ENCODE results near the gene ZC3H13.

Gene ZC3H13

DNA sequence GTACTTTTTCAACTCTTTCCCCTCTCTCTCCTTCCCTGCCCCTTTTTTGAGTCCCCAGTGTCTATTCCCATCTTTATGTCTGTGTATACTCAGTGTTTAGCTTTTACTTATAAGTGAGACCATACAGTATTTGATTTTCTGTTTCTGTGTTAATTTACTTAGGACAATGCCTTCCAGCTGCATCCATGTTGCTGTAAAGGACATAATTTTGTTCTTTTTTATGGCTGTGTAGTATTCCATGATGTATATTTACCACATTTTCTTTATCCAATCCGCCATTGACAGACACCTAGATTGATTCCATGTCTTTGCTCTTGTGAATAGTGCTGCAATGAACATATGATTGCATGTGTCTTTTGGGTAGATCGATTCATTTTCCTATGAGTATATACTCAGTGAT, 10.7 kb upstream of the ZC3H13 start:
- no peak for DNase-seq (ENCODE audit: low read depth)

DNA sequence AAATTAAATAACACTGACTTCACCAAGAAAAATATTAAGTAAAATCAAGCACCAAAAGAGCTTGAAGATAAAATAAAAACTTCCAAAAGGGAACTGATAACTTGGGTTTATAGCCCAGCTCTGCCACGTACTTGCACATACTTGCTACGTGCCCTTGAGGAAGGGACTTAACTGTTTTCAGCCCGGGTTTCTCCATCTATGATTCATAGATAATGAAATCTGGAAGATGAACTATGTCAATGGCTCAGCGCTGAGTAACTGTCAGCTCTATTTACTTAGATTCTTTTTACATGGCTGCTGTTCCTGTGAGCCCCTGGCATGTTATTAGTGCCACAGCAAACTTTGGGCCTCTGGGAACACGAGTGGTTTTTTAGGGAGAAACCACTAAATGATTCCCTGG, 9.6 kb upstream of the ZC3H13 start:
- no peak for DNase-seq (ENCODE audit: low read depth)

DNA sequence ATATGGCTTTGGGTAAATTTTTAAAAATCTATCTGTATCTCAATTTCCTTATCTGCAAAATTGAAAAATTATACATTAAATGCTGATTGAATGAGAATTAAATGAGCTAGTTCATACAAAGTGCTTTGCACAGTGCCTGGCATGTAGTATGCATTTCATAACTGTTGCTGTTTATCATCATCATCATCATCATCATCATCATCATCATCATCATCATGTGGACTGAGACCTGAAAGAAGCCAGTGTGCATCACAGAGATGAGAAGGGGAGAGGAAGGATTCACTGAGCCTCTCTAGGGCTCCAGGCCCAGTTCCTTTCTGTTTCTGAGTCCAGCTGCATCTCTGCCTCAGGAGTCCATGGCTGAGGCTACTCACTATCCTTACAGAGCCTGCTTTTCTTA, 6.9 kb upstream of the ZC3H13 start:
- no peak for DNase-seq (ENCODE audit: low read depth)

DNA sequence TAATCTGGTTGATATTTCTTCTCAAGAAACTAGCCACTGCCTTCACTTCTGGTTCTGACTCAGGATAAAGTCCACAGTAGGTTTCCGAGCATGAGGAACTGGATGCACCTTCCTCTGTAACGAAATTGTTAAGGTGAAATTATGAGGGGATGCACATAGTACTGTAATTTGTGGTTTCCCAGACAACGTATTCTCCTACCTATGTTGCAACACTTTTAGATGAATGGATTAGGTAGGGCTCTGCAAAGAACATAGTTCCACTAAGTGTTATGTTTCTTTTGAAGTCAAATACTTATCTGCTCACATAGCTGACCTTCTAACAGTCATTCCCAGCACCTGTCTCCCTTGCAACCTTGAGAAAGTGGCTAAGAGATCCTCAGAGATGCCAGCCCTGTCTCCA, 5.7 kb upstream of the ZC3H13 start:
- DNase-seq (ENCODE audit: low read depth): no peak

DNA sequence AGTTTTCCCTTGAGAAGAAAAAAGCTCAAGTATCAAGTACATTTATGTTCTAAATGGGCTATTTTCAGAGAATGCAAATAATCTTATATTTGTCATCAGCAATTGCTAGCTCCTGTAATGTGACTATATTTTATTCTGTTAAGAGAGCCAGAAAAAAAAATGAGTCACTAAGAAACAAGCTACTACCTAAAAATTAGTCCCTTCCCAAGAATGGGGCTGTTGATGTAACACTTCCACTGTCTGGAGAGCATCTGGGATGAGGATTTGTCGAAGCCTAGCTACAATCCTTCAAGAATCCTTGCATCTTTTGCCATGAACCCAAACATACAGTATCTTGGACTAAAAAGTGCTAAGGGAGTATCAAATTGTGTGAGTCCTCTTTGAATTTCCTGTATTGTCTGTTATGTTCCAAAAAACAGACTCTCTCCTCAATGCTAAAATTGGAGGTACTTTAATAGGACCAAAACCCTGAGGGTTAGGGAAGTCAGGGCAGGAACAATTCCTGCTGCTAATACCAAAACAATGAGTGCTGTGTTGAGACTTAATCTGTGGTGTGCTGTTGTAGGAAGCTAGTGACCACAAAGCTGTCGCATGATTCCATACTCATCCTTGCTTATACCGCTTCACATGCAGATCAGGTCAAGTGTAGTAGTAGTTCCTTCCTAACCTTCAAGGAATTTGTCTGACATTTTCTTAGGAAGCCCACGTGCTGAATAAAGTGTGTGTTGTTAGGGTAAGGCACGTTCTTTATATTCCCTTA, 4.9 kb upstream of the ZC3H13 start:
- no peak for DNase-seq (ENCODE audit: low read depth)

DNA sequence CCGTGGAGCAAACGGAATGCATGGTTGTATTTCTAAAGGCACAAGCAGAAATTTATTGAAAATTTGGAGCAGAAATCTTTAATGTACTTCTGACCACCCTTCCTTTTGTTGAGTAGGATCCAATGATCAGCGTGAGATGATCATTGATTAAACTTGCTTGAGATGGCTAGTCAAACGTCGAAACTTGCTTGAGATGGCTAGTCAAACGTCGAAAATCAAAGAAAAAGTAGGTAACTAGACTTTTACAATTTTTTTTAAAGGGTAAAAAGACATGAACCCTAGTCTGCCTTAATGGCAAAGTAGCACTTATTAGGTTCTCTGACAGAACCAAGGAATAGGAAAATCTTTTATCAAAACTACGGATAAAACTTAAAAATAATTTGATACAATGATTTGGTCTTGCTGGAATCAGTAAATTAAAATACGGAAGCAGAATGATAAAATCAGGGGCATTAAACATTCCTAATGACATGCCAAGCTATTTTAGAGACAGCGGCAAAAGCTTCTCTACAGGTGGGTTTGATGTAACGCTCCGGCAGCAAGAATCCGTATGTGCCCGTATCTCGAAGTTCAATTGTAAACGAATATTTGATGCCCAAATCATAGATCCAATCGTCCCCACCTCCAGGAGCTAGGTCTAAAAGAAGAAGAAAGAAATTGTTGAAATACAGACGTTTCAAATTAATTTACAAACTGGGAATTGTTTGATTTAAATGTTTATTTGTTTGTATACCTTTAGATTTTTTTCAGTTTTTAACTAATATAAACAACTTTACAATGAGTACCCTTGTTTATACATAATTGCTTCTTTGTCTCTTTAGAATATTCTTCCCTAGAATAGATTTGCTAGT, 841 bp upstream of the ZC3H13 start:
- no peak for DNase-seq (ENCODE audit: low read depth)

DNA sequence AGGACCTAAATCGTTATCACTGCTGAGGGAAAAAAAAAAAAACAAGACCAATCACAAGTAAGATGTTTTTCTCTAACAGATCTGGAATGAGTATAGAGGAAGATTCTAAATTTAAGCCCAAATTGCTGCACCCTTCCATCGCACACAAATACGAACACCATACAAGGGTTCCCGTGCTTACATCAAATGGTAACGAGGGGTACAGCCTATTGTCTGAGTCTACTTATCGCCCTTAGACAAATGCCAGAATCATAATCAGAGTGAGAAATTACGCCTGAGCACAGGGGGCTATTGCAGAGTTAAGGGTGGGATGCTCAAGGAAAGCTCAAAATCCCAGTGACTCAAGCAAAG, 603 bp downstream of the ZC3H13 start:
- DNase-seq (ENCODE audit: low read depth): no peak

DNA sequence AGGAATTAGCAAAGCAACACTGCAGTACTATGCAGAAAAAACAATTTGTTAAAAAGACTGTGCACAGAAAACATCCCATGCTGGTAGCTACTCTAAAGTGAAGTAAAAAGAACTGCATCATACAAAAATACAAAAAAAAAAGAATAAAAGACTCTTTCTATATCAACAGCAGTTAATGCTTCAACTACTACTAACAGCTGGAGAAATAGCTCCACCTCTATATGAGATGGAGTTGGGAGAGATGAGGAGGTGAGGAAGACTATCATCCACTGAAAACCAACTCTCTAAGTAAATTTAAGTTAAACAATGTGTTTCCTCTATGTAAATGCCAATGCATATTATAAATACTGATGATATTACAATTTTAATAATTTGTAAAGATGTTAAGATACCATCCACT, 1.8 kb downstream of the ZC3H13 start:
- no peak for DNase-seq (ENCODE audit: low read depth)

DNA sequence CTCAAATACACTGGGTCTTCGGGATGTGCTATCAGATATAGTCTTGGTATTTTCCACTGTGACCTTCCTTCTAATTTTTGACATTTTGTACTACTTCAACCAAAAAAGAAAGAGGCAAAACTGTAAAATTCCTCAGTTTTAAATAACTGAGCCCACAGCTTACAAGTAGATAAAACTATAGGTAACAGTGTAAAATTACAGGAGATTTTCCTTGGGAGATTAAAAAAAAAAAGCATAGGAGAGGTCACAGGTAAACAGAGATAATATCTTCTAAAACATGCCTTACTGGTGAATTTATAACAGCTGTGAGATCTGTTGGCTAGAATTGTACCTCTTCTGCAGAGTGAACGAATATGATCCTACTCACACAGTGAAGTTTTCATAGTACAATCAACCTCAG, 7.1 kb downstream of the ZC3H13 start:
- no peak for DNase-seq (ENCODE audit: low read depth)

DNA sequence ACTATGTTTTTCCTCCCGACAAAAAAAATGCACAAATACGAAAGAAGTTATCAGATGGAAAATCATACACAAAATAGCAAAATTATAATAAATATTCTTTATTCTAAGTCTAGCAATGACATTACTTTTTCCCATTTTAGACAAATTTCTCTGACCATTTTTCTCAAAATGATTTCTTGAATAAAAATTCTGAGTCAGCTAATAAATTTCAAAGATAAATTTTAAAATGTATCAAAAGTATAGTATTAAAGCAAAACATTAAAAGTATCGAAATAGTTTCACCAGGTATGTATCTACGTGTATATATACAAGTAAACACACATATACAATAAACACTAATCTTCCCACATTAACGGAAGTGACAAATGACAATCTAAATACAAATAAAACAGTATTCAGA, 8.9 kb downstream of the ZC3H13 start:
- DNase-seq (ENCODE audit: low read depth): no peak

DNA sequence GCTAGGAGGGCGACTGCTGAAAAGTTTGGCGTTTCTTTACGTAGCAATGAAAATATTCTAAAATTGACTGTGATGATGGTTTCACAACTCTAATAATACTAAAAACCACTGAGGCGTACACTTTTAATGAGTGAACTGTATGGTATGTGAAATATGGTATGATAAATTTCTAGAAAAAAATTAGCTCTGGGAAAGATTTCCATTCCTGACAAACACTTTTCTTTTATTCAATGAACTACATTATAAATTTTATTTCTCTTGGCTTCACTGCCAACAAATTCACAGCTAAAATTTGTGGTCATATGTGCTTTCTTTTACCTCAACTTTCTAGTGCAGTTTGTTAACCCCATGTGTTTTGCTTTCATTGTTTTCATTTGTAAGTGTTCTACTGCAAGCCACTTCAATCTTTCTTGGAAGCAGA, 11.1 kb downstream of the ZC3H13 start:
- no peak for DNase-seq (ENCODE audit: low read depth)

DNA sequence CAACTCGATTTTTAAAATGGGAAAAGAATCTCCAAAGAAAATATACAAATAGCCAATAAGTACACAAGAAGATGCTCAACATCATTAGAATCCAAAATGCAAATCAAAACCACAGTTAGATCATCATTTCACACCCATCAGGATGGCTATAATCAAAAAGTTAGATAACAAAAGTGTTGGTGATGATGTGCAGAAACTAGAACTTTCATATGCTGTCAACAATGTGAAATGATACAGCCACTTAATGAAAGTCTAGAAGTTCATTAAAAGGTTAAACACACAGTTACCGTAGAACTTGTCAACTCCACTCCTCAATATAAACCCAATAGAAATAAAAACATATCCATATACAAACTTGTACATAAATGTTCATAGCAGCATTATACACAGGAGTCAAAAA, 11.8 kb downstream of the ZC3H13 start:
- DNase-seq (ENCODE audit: low read depth): no peak

DNA sequence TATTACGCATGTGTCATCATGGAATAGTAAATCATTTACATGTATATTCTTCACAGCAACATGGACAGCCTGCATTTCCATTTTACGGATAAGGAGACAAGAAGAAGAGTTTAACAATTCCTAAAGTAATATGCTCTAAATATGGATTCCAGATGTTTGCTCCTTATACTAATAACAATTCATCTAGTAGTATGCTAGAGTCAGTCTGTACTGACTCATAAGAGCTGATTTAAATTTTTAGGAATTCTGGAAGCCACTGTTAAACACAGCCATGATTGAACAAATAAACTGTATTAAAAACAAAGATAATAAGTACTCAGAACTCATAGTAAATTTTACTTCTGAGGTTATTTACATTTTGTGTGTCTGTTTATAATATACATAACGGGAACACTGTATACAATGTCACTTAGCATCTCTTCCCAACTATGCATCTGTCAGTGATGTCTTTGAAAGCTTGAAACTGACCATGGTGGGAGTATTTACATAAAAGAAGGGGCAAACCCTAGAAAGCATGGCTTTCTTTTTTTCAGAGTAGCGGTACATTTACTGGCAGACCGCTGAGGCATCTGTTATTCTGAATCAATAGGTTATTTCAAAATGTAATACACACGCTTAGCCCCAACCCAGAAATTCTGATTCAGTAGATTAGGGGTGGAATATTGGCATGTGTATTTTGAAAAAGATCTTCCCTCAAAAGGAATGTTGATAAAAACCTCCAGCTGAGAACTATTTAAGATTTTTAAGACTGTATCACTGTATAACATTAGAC, 12.9 kb downstream of the ZC3H13 start:
- no peak for DNase-seq (ENCODE audit: low read depth)

DNA sequence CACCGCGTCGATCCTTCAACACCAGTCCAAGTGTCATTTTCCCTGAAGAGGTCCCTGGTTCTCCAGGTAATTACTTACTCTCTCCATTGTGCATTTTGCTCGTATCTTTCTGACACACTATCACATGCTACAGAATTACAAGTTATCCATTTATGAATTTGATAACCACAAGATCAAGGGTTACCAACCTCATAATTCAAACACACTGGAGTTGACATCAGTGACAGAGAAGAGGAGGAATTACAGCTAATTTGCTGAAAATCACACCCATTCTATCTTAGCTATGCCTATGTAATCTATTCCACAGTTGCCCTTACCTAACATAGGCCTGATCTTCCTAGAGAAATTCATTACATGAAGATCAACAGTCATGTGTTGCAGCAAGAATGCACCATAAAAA, 14.2 kb downstream of the ZC3H13 start:
- no peak for DNase-seq (ENCODE audit: low read depth)

DNA sequence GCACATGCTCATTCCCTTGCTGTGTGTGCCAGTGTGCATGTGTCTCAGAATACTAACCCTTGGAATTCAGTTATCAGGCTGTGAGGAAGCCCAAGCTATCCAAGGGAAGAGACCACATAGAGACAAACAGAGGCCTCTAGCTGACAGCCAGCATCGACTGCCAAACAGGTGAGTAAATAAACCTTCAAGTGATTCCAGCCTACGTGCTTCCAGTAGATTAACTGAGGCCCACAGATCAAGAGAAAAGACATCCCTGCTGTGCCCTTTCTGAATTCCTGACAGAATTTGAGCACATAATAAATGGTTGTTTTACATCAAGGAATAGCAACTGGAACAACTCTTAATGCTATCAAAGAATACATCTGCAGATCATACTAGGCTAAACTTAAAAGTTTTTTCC, 17.5 kb downstream of the ZC3H13 start:
- no peak for DNase-seq (ENCODE audit: low read depth)

DNA sequence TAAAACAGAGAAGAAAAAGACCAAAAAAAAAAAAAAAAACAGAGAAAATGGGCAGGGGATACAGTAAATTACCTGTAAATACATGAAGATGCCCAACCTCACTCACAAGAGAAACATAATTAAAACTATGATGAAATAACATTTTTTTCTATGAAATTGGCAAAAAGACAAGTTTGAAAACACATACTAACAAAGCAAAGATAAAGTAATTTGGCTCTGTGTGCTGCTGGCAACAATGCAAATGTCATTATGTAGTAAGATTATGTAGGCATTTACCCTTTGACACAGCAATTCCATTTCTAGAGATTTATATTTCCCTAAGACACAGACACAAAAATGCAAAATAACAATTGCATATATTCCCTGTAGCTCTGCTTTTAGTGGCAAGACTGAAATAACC, 20.2 kb downstream of the ZC3H13 start:
- no peak for DNase-seq (ENCODE audit: low read depth)

DNA sequence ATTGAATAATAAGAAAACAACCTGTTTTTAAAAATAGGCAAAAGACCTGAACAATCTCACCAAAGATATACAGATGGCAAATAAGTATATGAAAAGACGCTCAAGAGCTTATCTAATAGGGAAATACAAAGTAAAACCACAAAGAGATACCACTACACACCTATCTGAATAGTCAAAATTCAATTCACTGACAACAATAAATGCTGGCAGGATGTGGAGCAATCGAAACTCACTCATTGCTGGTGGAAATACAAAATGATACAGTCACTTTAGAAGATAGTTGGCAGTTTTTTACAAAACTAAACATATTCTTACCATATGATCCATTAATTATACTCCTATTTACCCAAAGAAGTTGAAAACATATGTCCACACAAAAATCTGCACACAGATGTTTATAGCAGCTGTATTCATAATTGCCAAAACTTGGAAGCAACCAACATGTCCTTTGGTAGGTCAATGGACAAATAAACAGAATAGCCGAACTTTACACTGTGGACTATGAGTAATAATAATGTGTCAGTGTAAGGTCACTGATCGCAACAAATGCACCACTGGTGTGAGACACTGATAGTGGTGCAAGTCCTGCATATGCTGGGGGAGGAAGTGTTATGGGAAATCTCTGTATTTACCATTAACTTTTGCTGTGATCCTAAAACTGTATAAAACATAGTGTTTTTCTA, 20.8 kb downstream of the ZC3H13 start:
- DNase-seq (ENCODE audit: low read depth): no peak

DNA sequence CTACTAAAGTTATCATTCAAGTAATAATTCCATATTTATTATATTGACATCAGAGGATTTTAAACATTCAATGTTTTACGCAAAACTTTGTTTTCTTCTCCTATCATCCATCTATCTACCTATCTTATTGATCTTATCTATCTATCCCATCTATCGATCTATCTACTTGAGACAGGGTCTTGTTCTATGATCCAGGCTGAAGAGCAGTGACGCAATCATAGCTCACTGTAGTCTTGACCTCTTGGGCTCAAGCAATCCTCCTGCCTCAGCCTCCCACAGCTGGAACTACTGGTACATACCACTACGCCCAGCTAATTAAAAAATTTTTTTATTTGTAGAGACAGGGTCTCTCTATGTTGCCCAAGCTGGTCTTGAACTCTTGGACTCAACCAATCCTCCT, 27.4 kb downstream of the ZC3H13 start:
- DNase-seq (ENCODE audit: low read depth): no peak

DNA sequence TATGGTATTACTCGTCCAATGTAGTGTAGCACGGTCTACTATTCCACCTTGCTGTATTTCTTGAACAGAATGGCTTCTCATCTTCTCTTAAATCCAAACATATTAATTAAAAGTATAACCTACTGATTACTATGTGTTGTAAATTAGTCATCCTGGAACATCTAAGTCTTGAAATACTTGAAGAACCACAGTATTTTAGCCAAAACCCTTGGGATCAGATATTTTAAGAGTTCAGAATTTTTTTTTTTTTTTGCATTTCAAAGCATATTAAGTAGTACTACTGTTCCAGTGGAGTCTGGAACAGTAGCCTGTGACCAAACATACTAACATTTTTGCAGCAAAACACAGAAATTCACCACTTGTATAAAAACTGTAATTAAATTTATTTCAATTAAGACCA, 30.1 kb downstream of the ZC3H13 start:
- no peak for DNase-seq (ENCODE audit: low read depth)

DNA sequence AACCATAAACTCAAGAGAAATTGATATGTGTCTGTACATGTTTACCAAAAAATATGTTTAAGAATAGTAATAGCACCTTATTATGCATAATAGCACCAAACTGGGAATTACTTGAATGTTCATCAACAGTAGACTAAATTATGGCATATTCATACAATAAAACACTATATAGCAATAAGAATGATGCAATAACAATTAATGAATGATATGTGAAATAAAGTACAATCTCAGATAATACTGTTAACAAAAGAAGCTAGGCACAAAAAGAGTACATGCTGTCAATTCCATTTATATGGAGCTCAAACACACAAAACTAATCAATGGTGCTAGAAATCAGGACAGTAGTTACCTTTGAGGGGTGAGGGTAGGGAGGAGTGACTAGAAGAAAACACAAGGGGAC, 36.3 kb downstream of the ZC3H13 start:
- no peak for DNase-seq (ENCODE audit: low read depth)

DNA sequence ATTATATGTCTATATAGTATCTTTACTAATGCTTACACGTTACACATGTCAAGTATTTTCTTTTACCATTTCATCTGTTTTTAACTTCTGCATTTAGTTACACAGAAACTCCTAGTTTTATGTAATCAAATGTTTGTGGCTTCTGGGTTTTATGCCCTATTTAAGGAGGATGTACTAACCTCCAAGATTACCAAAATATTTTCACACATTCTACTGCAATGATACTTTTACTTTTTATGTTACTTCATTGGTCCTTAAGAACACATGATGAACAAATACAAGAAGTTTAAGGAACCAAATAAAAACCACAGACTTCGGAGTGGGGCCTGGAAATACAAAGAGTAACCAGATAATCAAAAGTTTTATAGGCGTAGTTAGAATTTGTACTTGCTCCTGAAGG, 37.2 kb downstream of the ZC3H13 start:
- no peak for DNase-seq (ENCODE audit: low read depth)

DNA sequence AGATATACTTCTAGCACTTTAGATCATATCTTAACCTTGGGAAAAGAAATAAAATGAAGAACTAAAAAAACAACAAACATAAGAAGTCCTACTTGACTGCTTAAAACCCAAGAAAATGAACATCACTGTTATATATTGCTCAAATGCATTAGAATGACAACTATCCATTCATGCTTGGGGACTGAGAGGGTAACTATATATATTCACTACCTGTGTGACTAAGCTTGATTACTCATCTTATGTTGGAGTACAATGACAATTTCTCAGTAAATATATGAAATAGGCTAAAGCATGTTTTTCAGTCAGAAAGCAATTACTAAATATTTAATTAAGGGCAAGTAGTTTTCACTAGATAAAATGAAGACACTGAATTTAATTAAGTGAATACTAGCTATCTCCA, 40.1 kb downstream of the ZC3H13 start:
- no peak for DNase-seq (ENCODE audit: low read depth)
